ENCODE measurements around the gene P4HB.

P4HB gene

GRCh38 chr17:81859906-81860755 is at the start of gene P4HB:
Gene P4HB (minus strand): TSS chr17:81860535. CDS start chr17:81860471, 64 bp downstream.
- DNase-seq = no peak

- no peak for DNase-seq
Observed at GRCh38 chr17:81909231-81909630, 48.9 kb upstream of the P4HB start.

DNA sequence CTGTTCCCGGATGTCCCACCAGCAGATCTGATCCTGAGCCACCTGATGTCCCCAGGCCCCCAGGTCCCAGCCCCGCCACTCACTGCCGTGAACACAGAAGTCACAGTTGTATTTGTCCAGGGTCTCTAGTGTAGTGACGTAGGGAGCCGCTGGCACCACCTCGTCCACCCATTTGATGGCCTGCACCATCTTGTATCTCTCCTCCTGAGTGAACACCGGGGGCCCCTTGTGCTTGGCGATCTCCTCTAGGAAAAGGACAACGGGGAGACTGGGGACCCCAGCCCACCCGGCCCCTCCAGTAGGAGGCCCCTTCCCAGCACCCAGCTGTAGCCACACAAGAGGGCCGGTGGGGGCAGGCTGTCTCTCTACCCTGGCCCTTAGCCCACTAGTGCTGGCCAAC is 48.5 kb upstream of the P4HB start:
- DNase-seq = no peak

- DNase-seq = peak in 1 of 2 experiments; percentile 20
Observed at GRCh38 chr17:81907219-81908145, 47.1 kb upstream of the P4HB start.

- no peak for DNase-seq
Observed at GRCh38 chr17:81906476-81907218, 46.3 kb upstream of the P4HB start.

DNA sequence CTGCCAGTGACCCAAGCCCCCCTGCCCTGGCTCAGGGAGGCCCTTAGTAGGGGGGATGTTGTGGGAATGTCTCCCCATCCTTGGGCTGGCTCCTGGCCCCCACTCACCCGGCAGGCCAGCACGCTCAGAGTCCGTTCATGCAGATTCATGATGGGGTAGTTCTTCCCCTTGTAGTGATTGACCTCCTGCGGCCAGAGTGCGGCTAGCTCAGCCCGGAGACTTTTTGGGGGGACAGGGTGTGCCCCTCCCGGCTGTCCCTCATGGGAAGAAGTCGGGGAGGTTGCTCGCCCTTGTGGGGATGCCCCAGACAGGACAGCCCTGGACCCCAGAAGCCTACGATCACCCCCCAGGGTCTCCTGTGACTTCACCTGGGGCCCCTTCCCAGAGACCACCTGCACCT is 45.7 kb upstream of the P4HB start:
- DNase-seq = no peak

- no peak for DNase-seq
Observed at GRCh38 chr17:81905424-81905875, 45.1 kb upstream of the P4HB start.

DNA sequence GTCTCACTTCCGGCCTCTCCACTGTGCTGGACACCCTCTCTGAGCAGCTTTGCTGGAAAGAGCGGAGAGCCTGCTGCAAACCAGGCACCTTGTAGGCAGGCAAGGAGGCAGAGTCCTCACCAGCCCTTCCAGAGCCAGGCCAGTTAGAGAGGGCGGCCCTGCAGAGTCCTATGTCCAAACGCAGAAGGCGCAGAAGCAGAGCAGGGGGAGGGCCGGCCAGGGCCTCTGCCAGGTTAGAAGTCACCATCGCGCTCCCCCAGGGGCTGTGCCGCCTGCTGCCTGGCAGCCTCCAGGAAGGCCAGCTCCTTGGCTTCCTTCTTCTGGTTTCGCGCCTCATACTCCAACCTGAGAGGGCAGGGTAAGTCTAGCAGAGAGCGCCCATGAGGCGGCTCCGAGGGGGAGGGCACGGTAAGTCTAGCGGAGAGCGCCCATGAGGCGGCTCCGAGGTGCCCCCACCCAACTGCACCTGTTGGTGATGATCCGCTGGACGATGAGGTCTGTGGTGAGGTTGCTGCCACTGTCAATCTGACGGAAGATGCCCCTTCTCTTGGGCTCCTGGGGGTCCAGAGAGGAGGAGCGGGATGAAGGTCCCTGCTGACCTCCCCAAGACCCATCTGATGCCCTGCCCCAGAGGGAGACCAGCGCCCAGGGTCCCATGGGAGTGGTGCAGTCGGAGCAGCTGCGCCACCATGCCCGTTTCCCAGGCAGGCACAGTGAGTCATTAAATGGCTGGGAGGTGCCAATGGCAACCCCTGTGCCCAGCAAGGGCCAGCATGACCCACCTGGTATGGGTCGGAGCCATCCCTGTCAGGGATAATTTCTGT is 44.5 kb upstream of the P4HB start:
- no peak for DNase-seq

GRCh38 chr17:81903896-81904599 is 43.7 kb upstream of the P4HB start:
- no peak for DNase-seq

- no peak for DNase-seq
Observed at GRCh38 chr17:81903415-81903831, 43.1 kb upstream of the P4HB start.

GRCh38 chr17:81902653-81903414 is 42.5 kb upstream of the P4HB start:
- no peak for DNase-seq

DNA sequence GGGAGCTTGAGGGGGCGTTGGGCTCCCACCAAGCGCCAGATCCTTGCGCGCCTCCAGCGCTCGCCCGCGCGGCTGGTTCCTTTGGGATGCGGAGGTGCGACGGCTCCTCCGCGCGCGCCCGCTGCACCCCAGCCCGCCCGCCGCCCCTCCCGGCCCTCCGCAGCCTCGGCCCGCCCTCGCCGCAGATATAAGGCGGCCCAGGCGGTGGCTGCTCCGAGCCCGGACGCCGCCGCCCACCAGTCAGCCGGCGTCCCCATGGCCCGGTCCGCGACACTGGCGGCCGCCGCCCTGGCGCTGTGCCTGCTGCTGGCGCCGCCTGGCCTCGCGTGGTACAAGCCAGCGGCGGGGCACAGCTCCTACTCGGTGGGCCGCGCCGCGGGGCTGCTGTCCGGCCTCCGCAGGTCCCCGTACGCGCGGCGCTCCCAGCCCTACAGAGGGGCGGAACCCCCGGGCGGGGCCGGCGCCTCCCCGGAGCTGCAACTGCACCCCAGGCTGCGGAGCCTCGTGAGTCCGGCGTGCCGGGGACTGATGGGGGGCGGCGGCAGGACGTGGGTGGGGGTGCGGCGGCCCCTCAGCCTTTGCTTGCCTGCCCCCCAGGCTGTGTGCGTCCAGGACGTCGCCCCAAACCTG is 41.8 kb upstream of the P4HB start, which contains the start of gene NPB:
Gene NPB, plus strand, starts transcription at position 216 of the 630 bp plus-strand sequence. Its CDS starts 40 bp downstream, at position 256.
- no peak for DNase-seq

- DNase-seq = no peak
Observed at GRCh38 chr17:81901167-81902022, 41.1 kb upstream of the P4HB start.

DNA sequence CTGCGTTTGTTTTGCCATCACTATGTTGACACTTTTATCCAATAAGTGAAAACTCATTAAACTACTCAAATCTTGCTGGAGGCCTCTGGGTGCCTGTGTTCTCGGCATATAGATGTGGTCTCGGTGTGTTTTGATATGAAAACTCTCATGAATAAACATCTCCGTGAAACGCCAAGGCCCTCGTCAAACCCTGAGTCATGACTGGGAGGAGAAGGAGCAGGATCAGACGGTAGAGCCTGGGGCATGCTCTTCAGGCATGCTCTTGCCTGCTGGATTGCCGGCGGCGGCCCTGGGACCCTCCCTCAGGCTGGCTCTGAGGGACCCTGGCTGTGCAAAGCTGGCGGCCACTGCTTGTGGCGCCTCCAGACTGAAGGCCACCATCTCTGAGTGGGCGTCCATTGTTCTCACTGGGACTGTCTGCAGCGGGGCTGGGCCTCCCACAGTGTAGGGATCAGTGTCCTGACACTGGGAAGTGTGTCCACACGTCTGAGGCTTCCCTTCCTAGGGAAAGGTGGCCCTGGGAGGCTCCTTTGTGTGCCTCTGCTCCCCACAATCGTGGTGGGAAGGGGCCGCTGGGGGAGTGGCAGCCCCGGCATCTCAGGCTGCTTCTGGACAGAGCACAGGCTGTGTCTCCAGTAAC is 40.0 kb upstream of the P4HB start:
- DNase-seq = no peak

DNA sequence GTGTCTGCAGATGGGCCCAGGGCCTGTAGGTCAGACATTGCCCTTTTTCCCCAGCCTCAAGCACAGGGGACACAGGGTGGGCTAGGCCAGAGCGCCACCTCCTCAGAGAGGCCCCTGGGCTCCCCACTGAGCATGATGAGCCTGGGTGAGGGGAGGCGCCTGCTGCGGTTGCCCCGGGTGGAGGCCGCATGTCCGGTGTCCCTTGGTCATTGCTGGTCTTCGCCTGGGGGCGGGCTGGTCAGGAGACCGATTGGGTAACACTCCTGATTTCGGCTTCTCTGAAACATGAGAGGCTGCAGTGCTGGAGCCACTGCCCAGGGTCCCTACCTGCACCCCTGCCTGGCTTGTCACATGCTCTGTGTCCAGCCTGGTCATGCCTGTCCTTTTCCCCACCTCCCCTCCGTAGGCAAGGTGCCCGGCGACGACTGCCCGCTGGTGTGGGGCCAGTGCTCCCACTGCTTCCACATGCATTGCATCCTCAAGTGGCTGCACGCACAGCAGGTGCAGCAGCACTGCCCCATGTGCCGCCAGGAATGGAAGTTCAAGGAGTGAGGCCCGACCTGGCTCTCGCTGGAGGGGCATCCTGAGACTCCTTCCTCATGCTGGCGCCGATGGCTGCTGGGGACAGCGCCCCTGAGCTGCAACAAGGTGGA is 39.3 kb upstream of the P4HB start:
- DNase-seq = no peak

DNA sequence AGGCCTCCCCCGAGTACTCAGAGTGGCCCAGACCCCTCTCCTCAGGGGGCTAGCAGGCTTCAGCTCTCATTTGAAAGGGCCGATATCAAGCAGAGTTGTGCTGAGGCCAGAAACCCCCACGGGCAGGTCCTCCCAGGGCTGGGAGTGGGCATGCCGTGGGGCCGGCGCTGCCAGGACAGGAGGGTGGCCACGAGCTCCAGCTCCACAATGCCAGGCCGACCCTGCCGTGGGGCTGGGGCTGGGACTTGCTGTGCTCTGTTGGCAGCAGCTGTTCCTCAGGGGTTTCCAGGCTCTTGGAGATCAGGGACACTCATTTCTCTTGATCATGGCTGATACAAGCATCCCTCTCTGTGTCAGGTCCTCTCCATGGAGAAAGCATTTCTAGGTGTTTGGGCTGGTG is 38.5 kb upstream of the P4HB start:
- DNase-seq = no peak

- no peak for DNase-seq
Observed at GRCh38 chr17:81898029-81898866, 37.9 kb upstream of the P4HB start.

Data from cerebellar nuclear complex (tissue), 1 donor.